ENCODE results near the gene KLHL8.
"Not testable (repeated sequence)": the region's sequence is repeated elsewhere in the genome, so short reads cannot be mapped to it uniquely, and the experiment has no call there.

The KLHL8 gene

GRCh38 chr4:87224141-87224923 is 3.9 kb upstream of the KLHL8 start:
- DNase-seq (ENCODE audit: low spot score) (no peak), ATAC-seq (ENCODE audit: low read depth) (no peak)
- H3K9me3 ChIP-seq (ENCODE audit: severe bottlenecking), result no peaks in the 10 kb centered on the region

GRCh38 chr4:87219632-87220093 is 755 bp downstream of the KLHL8 start:
- Histone ChIP-seq H3K4me3 (ENCODE audit: severe bottlenecking) (peak overlapping the region; percentile 57), H3K4me1 (ENCODE audit: insufficient read depth, poor library complexity, severe bottlenecking) (peaks cover 2% of the 10 kb centered on the region), H3K36me3 (ENCODE audit: low read depth) (no peaks in the 10 kb centered on the region), H3K27me3 (ENCODE audit: insufficient read depth, poor library complexity, severe bottlenecking) (no peaks in the 10 kb centered on the region), H3K9me3 (ENCODE audit: severe bottlenecking) (no peaks in the 10 kb centered on the region), H3K27ac (ENCODE audit: poor library complexity, severe bottlenecking) (peak overlapping the region; percentile 43)
- ATAC-seq (ENCODE audit: low read depth) (no peak; the same call in 2 of the 3 replicates), DNase-seq (ENCODE audit: low spot score) (no peak)
- peak; percentile 60 for TF ChIP-seq CTCF (IDR thresholded peaks at IDR 0.05; ENCODE audit: poor library complexity, severe bottlenecking)

More at GRCh38 chr4:87224141-87224923, 3.9 kb upstream of the KLHL8 start:
- Histone ChIP-seq H3K4me3 (ENCODE audit: severe bottlenecking) (no peak overlapping the region), H3K27me3 (ENCODE audit: insufficient read depth, poor library complexity, severe bottlenecking) (no peaks in the 10 kb centered on the region), H3K27ac (ENCODE audit: poor library complexity, severe bottlenecking) (no peak overlapping the region), H3K36me3 (ENCODE audit: low read depth) (no peaks in the 10 kb centered on the region), H3K4me1 (ENCODE audit: insufficient read depth, poor library complexity, severe bottlenecking) (no peaks in the 10 kb centered on the region)
- TF ChIP-seq CTCF (IDR thresholded peaks at IDR 0.05; ENCODE audit: poor library complexity, severe bottlenecking), result no peak

- H3K36me3 ChIP-seq (ENCODE audit: low read depth); H3K27me3 ChIP-seq (ENCODE audit: insufficient read depth, poor library complexity, severe bottlenecking); DNase-seq (ENCODE audit: low spot score); H3K4me1 ChIP-seq (ENCODE audit: insufficient read depth, poor library complexity, severe bottlenecking); H3K27ac ChIP-seq (ENCODE audit: poor library complexity, severe bottlenecking); H3K4me3 ChIP-seq (ENCODE audit: severe bottlenecking); H3K9me3 ChIP-seq (ENCODE audit: severe bottlenecking); ATAC-seq (ENCODE audit: low read depth): not testable (repeated sequence)
Measured at GRCh38 chr4:87217235-87217763, 3.1 kb downstream of the KLHL8 start.

GRCh38 chr4:87216469-87216868 is 3.9 kb downstream of the KLHL8 start:
- Histone ChIP-seq H3K9me3 (ENCODE audit: severe bottlenecking) (no peaks in the 10 kb centered on the region), H3K4me1 (ENCODE audit: insufficient read depth, poor library complexity, severe bottlenecking) (peaks cover 7% of the 10 kb centered on the region), H3K36me3 (ENCODE audit: low read depth) (no peaks in the 10 kb centered on the region), H3K27ac (ENCODE audit: poor library complexity, severe bottlenecking) (no peak overlapping the region), H3K27me3 (ENCODE audit: insufficient read depth, poor library complexity, severe bottlenecking) (no peaks in the 10 kb centered on the region), H3K4me3 (ENCODE audit: severe bottlenecking) (no peak overlapping the region)
- no peak for DNase-seq (ENCODE audit: low spot score)
- TF ChIP-seq CTCF (IDR thresholded peaks at IDR 0.05; ENCODE audit: poor library complexity, severe bottlenecking), result no peak
- ATAC-seq (ENCODE audit: low read depth), result no peak

- Histone ChIP-seq H3K4me1 (ENCODE audit: insufficient read depth, poor library complexity, severe bottlenecking) (peaks cover 5% of the 10 kb centered on the region), H3K4me3 (ENCODE audit: severe bottlenecking) (no peak overlapping the region), H3K9me3 (ENCODE audit: severe bottlenecking) (no peaks in the 10 kb centered on the region), H3K27ac (ENCODE audit: poor library complexity, severe bottlenecking) (no peak overlapping the region), H3K27me3 (ENCODE audit: insufficient read depth, poor library complexity, severe bottlenecking) (no peaks in the 10 kb centered on the region), H3K36me3 (ENCODE audit: low read depth) (no peaks in the 10 kb centered on the region)
- DNase-seq (ENCODE audit: low spot score) (no peak), ATAC-seq (ENCODE audit: low read depth) (no peak)
- TF ChIP-seq CTCF (IDR thresholded peaks at IDR 0.05; ENCODE audit: poor library complexity, severe bottlenecking), result no peak
Measured at GRCh38 chr4:87213421-87214075, 6.9 kb downstream of the KLHL8 start.
